Fibroblast of the aortic adventitia (primary cell): Measurements from ENCODE around the gene PIEZO2. TPM values are rescaled to one million over a fixed set of nuclear protein-coding genes. Genes with fewer than 3 reads are reported as not detected.

Experiments
- DNase-seq: peaks from one replicate; pipeline ENCODE4 v3.0.0-alpha.2; 2010; ENCODE audit warnings: low read depth
- H3K4me3 ChIP-seq: 2 replicates; pipeline ENCODE4 v1.5.1; 2011; ENCODE audit warnings: low read depth, mild to moderate bottlenecking, control low read depth, low read length, moderate library complexity
- total RNA-seq: library from RNA; depleted of rRNA; stranded (reverse); fragments of >200 nt; gene quantifications from 2 replicates; pipeline ENCODE4 v1.2.3, GENCODE V29; 2012; ENCODE audit warnings: low replicate concordance
- TF ChIP-seq, protein P1 (sequence below): IDR thresholded peaks from 2 replicates; pipeline ENCODE4 v1.5.1; 2011; ENCODE audit warnings: mild to moderate bottlenecking, low read length, control low read depth, inconsistent platforms; ENCODE audit not compliant: insufficient read depth

Gene PIEZO2
- total RNA-seq, 1 donor = 1.6 TPM

- H3K4me3 ChIP-seq = no peak overlapping the region
- DNase-seq = no peak
- TF ChIP-seq, protein P1, sequence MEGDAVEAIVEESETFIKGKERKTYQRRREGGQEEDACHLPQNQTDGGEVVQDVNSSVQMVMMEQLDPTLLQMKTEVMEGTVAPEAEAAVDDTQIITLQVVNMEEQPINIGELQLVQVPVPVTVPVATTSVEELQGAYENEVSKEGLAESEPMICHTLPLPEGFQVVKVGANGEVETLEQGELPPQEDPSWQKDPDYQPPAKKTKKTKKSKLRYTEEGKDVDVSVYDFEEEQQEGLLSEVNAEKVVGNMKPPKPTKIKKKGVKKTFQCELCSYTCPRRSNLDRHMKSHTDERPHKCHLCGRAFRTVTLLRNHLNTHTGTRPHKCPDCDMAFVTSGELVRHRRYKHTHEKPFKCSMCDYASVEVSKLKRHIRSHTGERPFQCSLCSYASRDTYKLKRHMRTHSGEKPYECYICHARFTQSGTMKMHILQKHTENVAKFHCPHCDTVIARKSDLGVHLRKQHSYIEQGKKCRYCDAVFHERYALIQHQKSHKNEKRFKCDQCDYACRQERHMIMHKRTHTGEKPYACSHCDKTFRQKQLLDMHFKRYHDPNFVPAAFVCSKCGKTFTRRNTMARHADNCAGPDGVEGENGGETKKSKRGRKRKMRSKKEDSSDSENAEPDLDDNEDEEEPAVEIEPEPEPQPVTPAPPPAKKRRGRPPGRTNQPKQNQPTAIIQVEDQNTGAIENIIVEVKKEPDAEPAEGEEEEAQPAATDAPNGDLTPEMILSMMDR = no peak
These were observed 103.2 kb downstream of the PIEZO2 start for GRCh38 chr18:11046140-11046539.

DNA sequence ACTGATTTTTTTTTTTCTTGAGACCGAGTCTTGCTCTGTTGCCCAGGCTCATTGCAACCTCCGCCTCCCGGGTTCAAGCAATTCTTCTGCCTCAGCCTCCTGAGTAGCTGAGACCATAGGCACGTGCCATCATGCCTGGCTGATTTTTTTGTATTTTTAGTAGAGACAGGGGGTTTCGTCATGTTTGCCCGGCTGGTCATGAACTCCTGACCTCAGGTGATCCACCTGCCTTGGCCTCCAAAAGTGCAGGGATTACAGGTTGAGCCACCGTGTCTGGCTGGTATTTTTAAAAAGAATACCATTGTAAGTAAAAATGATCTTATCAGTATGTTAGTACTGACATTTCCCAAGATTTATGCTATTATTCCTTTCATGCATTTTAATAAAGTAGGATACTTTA, 105.7 kb downstream of the PIEZO2 start:
- no peak overlapping the region for H3K4me3 ChIP-seq
- TF ChIP-seq, protein P1 = no peak
- DNase-seq = no peak

DNA sequence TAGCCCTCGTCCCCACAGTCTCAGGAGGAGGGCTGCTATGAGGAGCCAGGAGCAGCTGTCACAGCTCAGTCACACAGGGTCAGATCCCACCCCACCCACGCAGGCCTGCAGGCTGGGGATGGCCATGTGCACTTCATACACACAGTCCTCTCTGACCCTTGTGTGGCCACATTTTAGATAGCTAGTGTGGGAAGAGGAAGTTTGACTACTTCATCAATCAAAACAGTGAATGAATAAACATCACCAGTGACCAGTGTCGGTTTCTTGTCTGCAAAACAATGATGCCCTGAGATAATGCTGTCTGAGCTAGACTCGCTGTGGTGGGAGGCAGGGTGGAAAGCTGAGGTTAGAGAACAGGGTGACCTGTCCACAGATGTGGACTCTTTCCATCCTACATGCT, 107.1 kb downstream of the PIEZO2 start:
- H3K4me3 ChIP-seq = no peak overlapping the region
- DNase-seq = no peak
- TF ChIP-seq, protein P1 = no peak

- TF ChIP-seq, protein P1 = peak; percentile 84
- no peak overlapping the region for H3K4me3 ChIP-seq
- peak; percentile 76 for DNase-seq
These were observed 108.3 kb downstream of the PIEZO2 start for GRCh38 chr18:11040823-11041656.

GRCh38 chr18:11040359-11040758, 109.0 kb downstream of the PIEZO2 start:
- H3K4me3 ChIP-seq = no peak overlapping the region
- no peak for DNase-seq
- TF ChIP-seq, protein P1 = no peak

GRCh38 chr18:11037533-11038240, 111.7 kb downstream of the PIEZO2 start:
- TF ChIP-seq, protein P1 = no peak
- H3K4me3 ChIP-seq = no peak overlapping the region
- no peak for DNase-seq
